ENCODE data around the gene CHAC2. TPM values are rescaled to one million over a fixed set of nuclear protein-coding genes. Genes with fewer than 3 reads are reported as not detected.
"Not testable (repeated sequence)": the region's sequence is repeated elsewhere in the genome, so short reads cannot be mapped to it uniquely, and the experiment has no call there.

CHAC2 gene
- total RNA-seq, 1 donor from 2014 or later, result 1.6 TPM

DNA sequence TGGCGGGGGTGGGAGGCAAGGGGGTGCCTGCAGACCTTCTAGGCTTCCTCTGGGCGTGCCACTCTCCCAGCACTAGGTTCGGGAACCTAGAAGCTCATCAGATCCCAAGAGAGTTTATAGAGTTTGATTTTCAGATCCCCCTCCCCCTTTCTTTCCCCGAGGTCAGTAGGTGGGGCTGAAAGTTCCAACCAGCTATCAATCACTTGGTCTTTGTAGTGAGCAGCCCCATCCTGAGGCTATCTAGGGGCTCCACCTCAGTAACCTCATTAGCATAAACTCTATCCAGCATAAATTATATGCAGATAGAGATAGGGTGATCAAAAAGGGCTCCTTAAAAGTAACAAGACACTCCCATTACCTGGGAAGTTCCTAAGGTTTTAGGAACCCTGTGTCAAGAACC, 52.0 kb downstream of the CHAC2 start:
- Histone ChIP-seq H3K4me3 (no peak overlapping the region), H3K36me3 (peaks cover 54% of the 10 kb centered on the region), H3K27me3 (ENCODE audit: low read depth) (no peaks in the 10 kb centered on the region), H3K4me1 (no peaks in the 10 kb centered on the region), H3K9me3 (no peaks in the 10 kb centered on the region), H3K27ac (no peak overlapping the region)
- intact Hi-C loops (cut with DNase I), result no loop called here
- TF ChIP-seq, protein P1, sequence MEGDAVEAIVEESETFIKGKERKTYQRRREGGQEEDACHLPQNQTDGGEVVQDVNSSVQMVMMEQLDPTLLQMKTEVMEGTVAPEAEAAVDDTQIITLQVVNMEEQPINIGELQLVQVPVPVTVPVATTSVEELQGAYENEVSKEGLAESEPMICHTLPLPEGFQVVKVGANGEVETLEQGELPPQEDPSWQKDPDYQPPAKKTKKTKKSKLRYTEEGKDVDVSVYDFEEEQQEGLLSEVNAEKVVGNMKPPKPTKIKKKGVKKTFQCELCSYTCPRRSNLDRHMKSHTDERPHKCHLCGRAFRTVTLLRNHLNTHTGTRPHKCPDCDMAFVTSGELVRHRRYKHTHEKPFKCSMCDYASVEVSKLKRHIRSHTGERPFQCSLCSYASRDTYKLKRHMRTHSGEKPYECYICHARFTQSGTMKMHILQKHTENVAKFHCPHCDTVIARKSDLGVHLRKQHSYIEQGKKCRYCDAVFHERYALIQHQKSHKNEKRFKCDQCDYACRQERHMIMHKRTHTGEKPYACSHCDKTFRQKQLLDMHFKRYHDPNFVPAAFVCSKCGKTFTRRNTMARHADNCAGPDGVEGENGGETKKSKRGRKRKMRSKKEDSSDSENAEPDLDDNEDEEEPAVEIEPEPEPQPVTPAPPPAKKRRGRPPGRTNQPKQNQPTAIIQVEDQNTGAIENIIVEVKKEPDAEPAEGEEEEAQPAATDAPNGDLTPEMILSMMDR (IDR thresholded peaks at IDR 0.05), result no peak
- DNase-seq, result no peak
- no peak for ATAC-seq

DNA sequence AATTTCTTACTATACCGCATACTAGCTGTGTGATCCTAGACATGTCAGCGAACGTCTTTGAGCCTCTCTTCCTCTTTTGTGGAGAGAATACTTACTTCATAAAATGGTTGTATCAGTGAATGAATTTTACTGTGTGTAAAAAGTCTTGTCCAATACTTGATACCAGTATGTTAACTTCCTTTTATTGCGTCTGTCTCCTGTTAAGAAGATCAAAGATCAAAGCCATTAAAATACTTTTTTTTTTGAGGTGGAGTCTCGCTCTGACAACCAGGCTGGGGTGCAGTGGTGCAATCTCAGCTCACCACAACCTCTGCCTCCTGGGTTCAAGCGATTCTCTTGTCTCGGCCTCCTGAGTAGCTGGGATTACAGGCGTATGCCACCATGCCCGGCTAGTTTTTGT, 52.4 kb downstream of the CHAC2 start:
- peaks cover 50% of the 10 kb centered on the region for H3K36me3 ChIP-seq
- intact Hi-C loops (cut with DNase I), result no loop called here
- H3K4me3 ChIP-seq, result no peak overlapping the region
- ATAC-seq (no peak), DNase-seq (no peak)
- H3K27me3 ChIP-seq (ENCODE audit: low read depth), result no peaks in the 10 kb centered on the region
- no peaks in the 10 kb centered on the region for H3K9me3 ChIP-seq
- TF ChIP-seq, protein P1 (IDR thresholded peaks at IDR 0.05), result no peak
- H3K27ac ChIP-seq, result no peak overlapping the region
- H3K4me1 ChIP-seq, result no peaks in the 10 kb centered on the region

DNA sequence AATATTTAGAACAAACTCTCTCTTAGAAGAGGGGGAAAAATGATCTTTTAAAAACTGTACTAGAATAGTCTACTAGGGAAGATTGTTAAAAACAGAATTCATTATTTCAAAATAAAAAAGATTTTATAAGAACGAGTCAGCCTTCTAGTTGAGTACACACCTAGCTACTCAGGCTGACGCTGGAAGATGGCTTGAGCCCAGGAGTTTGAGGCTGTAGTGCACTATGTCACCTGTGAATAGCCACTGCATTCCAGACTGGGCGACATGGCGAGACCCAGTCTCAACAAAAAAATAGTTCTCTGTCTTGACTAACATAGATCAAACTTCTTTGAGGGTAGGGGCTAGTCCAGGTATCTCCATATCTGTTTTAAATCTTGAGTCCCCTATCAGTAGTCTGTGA, 53.1 kb downstream of the CHAC2 start:
- Histone ChIP-seq H3K27ac (no peak overlapping the region), H3K9me3 (no peaks in the 10 kb centered on the region), H3K36me3 (peaks cover 43% of the 10 kb centered on the region), H3K4me1 (no peaks in the 10 kb centered on the region), H3K4me3 (no peak overlapping the region), H3K27me3 (ENCODE audit: low read depth) (no peaks in the 10 kb centered on the region)
- peak in 1 of 2 donors; percentile 54 for ATAC-seq
- intact Hi-C loops (cut with DNase I), result no loop called here
- DNase-seq, result no peak
- TF ChIP-seq, protein P1 (IDR thresholded peaks at IDR 0.05), result no peak

DNA sequence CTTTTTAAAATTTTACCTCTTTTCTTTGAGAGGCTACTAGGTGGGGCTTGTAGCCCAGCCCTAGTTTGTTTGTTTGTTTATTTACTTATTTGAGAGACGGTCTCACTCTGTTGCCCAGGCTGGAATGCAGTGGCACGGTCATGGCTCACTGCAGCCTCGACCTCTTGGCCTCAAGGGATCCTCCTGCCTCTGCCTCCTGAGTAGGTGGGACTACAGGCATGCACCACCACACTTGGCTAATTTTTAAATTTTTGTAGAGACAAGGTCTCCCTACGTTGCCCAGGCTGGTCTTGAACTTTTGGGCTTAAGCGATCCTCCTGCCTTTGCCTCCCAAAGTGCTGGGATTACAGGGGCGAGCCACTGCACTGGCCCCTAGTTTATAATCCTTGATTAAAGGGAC, 54.2 kb downstream of the CHAC2 start:
- H3K27ac ChIP-seq, result no peak overlapping the region
- TF ChIP-seq, protein P1 (IDR thresholded peaks at IDR 0.05), result no peak
- no peak for ATAC-seq
- intact Hi-C loops (cut with DNase I), result no loop called here
- peaks cover 6% of the 10 kb centered on the region for H3K4me1 ChIP-seq
- H3K4me3 ChIP-seq, result no peak overlapping the region
- H3K36me3 ChIP-seq, result peaks cover 32% of the 10 kb centered on the region
- H3K9me3 ChIP-seq, result no peaks in the 10 kb centered on the region
- no peaks in the 10 kb centered on the region for H3K27me3 ChIP-seq (ENCODE audit: low read depth)
- no peak for DNase-seq

DNA sequence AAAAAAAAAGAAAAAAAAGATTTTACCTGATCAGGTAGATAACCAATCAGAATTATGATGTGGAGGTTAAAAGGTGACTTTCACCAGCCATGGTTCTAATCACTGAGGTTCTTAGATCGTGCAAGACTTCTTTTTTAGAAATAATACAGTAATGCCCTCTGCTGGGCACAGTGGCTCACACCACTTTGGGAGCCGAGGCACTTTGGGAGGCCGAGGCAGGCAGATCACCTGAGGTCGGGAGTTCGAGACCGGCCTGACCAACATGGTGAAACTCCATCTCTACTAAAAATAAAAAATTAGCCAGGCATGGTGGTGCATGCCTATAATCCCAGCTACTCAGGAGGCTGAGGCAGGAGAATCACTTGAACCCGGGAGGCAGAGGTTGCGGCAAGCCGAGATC, 56.0 kb downstream of the CHAC2 start:
- intact Hi-C loops (cut with DNase I); H3K4me3 ChIP-seq; H3K27me3 ChIP-seq (ENCODE audit: low read depth); H3K27ac ChIP-seq; DNase-seq; ATAC-seq; H3K9me3 ChIP-seq; H3K4me1 ChIP-seq: not testable (repeated sequence)
- H3K36me3 ChIP-seq, result peaks cover 14% of the 10 kb centered on the region
- TF ChIP-seq, protein P1 (IDR thresholded peaks at IDR 0.05), result peak; percentile 26

Other genes starting within 250 kb of the CHAC2 start
- 35.0 TPM for gene ASB3, start 19.1 kb downstream of the CHAC2 start, total RNA-seq
- gene ERLEC1, start 19.2 kb downstream of the CHAC2 start, total RNA-seq, result 59.7 TPM
- 3.2 TPM for gene GPR75, start 92.2 kb downstream of the CHAC2 start, total RNA-seq
- 42.9 TPM for gene PSME4, start 203.2 kb downstream of the CHAC2 start, total RNA-seq

Data from lower lobe of right lung (tissue), 2 donors.